NK-92 (cell line): ENCODE results near the gene CYBA.

Source experiments
- DNase-seq: peaks from one replicate; lab custom pipeline; 2025; ENCODE audit not compliant: unreplicated experiment; lab: John Stamatoyannopoulos, UW

The CYBA gene

GRCh38 chr16:88631920-88632586 is 18.8 kb downstream of the CYBA start:
- DNase-seq = no peak

GRCh38 chr16:88631384-88631783 is 19.5 kb downstream of the CYBA start:
- no peak for DNase-seq

GRCh38 chr16:88630941-88631340 is 19.9 kb downstream of the CYBA start:
- no peak for DNase-seq

GRCh38 chr16:88630433-88630832 is 20.4 kb downstream of the CYBA start:
- no peak for DNase-seq

GRCh38 chr16:88629835-88630234 is 21.0 kb downstream of the CYBA start:
- no peak for DNase-seq

GRCh38 chr16:88628512-88628974 is 22.3 kb downstream of the CYBA start:
- no peak for DNase-seq

GRCh38 chr16:88627531-88628411 is 23.1 kb downstream of the CYBA start:
- no peak for DNase-seq

- DNase-seq = no peak
These were observed 24.2 kb downstream of the CYBA start for GRCh38 chr16:88626646-88627045.

- DNase-seq = no peak
These were observed 25.8 kb downstream of the CYBA start for GRCh38 chr16:88624977-88625576.

- DNase-seq = no peak
These were observed 26.4 kb downstream of the CYBA start for GRCh38 chr16:88624481-88624880.

- DNase-seq = no peak
These were observed 27.0 kb downstream of the CYBA start for GRCh38 chr16:88623858-88624257.

- no peak for DNase-seq
These were observed 28.0 kb downstream of the CYBA start for GRCh38 chr16:88622866-88623265.

GRCh38 chr16:88622125-88622524 is 28.7 kb downstream of the CYBA start:
- no peak for DNase-seq

- DNase-seq = no peak
These were observed 30.7 kb downstream of the CYBA start for GRCh38 chr16:88619859-88620815.

- no peak for DNase-seq
These were observed 31.7 kb downstream of the CYBA start for GRCh38 chr16:88618956-88619667.

GRCh38 chr16:88618182-88618955 is 32.5 kb downstream of the CYBA start:
- no peak for DNase-seq

- no peak for DNase-seq
These were observed 33.4 kb downstream of the CYBA start for GRCh38 chr16:88617268-88618031.

GRCh38 chr16:88616736-88617135 is 34.1 kb downstream of the CYBA start:
- DNase-seq = no peak

GRCh38 chr16:88616320-88616719 is 34.5 kb downstream of the CYBA start:
- no peak for DNase-seq
